ENCODE measurements around the gene ILDR2.

Gene ILDR2

DNA sequence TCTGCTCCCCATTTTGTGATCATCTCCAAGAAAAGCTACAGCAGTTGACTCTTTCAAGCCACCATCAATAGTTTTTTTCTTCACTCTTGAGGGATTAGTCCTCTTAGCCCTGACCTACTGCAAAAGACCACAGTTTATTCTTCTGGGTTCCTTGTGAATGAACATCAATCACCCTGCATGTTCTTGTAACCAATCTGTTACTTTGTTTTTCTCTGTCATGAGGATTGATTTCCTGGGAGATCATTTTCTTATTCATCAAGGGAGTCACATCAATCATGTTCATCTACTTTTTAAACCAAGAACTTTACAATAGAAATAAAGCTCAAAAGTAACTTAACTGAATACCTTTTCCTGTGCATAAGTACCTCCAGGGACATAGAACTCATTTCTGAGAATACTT, 21.8 kb downstream of the ILDR2 start:
- TF ChIP-seq, protein P1, sequence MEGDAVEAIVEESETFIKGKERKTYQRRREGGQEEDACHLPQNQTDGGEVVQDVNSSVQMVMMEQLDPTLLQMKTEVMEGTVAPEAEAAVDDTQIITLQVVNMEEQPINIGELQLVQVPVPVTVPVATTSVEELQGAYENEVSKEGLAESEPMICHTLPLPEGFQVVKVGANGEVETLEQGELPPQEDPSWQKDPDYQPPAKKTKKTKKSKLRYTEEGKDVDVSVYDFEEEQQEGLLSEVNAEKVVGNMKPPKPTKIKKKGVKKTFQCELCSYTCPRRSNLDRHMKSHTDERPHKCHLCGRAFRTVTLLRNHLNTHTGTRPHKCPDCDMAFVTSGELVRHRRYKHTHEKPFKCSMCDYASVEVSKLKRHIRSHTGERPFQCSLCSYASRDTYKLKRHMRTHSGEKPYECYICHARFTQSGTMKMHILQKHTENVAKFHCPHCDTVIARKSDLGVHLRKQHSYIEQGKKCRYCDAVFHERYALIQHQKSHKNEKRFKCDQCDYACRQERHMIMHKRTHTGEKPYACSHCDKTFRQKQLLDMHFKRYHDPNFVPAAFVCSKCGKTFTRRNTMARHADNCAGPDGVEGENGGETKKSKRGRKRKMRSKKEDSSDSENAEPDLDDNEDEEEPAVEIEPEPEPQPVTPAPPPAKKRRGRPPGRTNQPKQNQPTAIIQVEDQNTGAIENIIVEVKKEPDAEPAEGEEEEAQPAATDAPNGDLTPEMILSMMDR (IDR thresholded peaks at IDR 0.05; ENCODE audit: low read depth, low read length, missing control alignments) = no peak
- H3K4me3 ChIP-seq (ENCODE audit: low read depth, low read length) = no peak overlapping the region
- no peak for DNase-seq (ENCODE audit: low read depth)

DNA sequence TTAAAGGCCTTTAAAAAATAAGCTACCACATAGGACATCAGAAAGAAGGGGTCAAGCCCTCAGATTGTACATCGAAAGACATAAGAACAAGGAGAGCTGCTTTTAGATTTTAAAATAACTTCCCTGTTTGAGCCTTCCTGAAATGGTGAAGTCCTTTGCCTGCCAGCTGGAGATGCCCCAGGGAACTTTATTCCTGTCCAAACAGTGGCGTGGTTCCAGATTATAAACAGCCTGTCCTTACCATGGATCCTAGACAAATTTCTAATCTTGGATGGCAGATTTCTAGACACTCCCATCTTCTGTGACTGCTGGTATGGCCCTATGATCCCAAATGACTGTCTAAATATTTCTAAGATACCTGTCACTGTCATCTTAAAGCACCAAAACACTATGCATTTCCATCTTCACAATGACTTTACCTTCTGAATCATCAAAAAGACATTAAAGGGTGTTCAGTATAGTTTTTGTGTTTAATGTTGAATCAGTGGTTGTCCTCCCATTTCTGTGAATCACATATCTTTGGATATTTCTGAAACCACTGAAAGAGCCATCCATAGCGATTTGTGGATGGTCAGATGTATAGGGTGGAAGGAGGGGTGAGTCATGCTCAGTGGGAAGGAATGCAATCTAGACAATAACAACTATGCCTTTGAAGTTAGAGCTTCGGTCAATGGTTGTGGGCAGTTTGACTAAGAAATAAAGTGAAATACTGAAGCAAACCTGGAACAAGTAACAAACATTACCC, 23.2 kb downstream of the ILDR2 start:
- no peak overlapping the region for H3K4me3 ChIP-seq (ENCODE audit: low read depth, low read length)
- DNase-seq (ENCODE audit: low read depth) = no peak
- TF ChIP-seq, protein P1 (IDR thresholded peaks at IDR 0.05; ENCODE audit: low read depth, low read length, missing control alignments) = no peak

DNA sequence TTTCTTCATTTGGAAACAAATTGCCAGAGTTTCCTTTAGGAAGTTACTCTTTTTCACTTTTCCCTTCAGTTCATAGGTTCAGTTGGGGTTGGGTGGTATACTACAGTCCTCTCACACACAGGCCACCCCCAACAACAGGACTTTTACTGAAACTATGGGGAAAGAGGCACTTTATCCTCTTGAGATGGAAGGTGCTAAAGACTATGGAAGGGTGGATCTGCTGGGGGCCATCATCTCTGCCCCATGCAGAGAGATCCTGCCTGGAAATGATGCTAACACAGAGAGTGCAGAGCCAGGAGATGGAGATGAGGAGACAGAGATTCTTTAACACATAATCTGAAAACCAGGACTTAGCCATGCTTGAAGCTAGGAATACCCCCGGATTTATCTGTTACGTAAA, 24.3 kb downstream of the ILDR2 start:
- H3K4me3 ChIP-seq (ENCODE audit: low read depth, low read length) = no peak overlapping the region
- TF ChIP-seq, protein P1 (IDR thresholded peaks at IDR 0.05; ENCODE audit: low read depth, low read length, missing control alignments) = no peak
- DNase-seq (ENCODE audit: low read depth) = no peak

DNA sequence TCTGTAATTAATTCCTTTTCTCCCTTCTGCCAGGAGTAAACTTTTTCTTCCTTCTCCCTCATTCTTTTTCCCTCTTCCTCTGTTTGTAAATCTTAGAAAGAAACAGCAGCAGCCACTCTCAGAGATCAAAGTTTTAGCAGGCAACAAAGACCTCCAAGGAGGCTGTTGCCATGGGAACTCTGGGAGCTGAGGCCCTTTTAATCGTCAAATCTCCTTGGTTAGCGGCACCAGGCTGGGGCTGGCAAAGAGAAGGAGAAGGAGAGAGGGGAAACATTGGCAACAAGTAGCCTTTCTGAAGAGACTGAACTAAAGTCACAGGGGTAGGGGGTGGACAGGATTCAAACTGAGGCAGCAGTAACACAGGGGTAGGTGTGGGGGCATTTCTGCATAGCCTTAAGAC, 25.2 kb downstream of the ILDR2 start:
- TF ChIP-seq, protein P1 (IDR thresholded peaks at IDR 0.05; ENCODE audit: low read depth, low read length, missing control alignments) = no peak
- H3K4me3 ChIP-seq (ENCODE audit: low read depth, low read length) = no peak overlapping the region
- DNase-seq (ENCODE audit: low read depth) = no peak

DNA sequence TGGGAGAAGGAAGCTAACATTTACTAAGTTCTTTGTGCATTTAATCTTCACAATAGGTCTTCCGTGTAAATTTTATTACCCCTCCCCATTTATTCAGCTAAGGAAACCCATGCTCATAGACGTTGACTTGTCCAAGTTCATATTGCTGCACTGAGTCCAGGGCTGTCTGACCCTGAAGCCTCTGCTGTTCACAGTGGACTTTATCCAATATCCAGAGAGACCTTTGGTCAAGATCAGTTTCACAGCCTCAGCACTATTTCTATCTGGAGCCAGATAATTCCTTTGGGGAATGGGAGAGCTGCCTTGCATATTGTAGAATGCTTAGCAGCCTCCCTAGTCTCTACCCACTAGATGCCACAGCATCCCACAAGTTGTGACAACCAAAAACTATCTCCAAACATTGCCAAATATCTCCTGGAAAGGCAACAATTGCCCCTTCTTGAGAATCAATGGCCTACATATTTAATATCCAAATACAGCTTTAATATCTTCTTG, 26.4 kb downstream of the ILDR2 start:
- no peak for DNase-seq (ENCODE audit: low read depth)
- H3K4me3 ChIP-seq (ENCODE audit: low read depth, low read length) = no peak overlapping the region
- TF ChIP-seq, protein P1 (IDR thresholded peaks at IDR 0.05; ENCODE audit: low read depth, low read length, missing control alignments) = no peak

DNA sequence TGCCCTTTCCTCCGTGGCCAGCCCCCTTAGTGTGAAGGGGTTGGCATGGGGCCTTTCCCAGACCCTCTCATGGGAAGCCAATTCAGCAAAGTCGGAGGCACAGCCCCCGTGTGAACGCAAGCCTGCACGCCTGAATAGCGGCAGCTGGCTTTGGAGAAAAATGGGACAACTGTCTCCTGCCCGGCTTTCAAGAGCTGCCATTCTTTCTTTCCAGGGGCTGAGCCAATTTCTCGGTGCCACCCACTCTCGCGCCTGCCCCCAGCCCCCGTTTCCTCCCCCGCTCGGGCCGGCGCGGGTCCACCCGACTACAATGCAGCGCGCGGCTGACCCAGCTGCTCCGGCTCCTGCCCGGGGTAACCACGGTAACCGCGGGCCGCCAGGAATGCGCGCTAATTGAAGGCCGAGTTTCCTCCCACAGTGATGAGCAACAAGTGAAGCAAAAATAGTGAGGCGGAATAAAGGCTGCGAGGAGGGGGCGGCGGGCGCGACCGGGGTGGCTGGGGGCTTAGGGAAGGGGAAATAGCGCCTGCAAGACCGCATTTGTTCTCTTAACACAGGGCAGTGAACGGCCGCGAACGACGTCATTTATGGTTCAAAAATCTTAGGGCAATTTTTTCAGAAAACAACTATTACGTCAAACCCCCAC, 27.8 kb downstream of the ILDR2 start:
- no peak for DNase-seq (ENCODE audit: low read depth)
- H3K4me3 ChIP-seq (ENCODE audit: low read depth, low read length) = no peak overlapping the region; the same call in 1 of the 2 replicates
- TF ChIP-seq, protein P1 (IDR thresholded peaks at IDR 0.05; ENCODE audit: low read depth, low read length, missing control alignments) = no peak
